ENCODE measurements around the gene SPATS2L.

SPATS2L gene

GRCh38 chr2:200296118-200296517, 10.4 kb upstream of the SPATS2L start:
- no peak for DNase-seq (ENCODE audit: low read depth in 3 of 3)

GRCh38 chr2:200297100-200297499, 9.4 kb upstream of the SPATS2L start:
- no peak for DNase-seq (ENCODE audit: low read depth in 3 of 3)

GRCh38 chr2:200297989-200298388, 8.5 kb upstream of the SPATS2L start:
- DNase-seq (ENCODE audit: low read depth in 3 of 3): no peak

- no peak for DNase-seq (ENCODE audit: low read depth in 3 of 3)
These were observed 7.7 kb upstream of the SPATS2L start for GRCh38 chr2:200298816-200299215.

- DNase-seq (ENCODE audit: low read depth in 3 of 3): no peak
These were observed 6.4 kb upstream of the SPATS2L start for GRCh38 chr2:200300065-200300464.

GRCh38 chr2:200300638-200301314, 5.7 kb upstream of the SPATS2L start:
- DNase-seq (ENCODE audit: low read depth in 3 of 3): no peak

GRCh38 chr2:200301953-200302858, 4.3 kb upstream of the SPATS2L start:
- DNase-seq (ENCODE audit: low read depth in 3 of 3): no peak

GRCh38 chr2:200302940-200303727, 3.4 kb upstream of the SPATS2L start:
- DNase-seq (ENCODE audit: low read depth in 3 of 3): no peak

GRCh38 chr2:200305797-200306195, 697 bp upstream of the SPATS2L start:
- DNase-seq (ENCODE audit: low read depth in 3 of 3): no peak

GRCh38 chr2:200306931-200307723, 634 bp downstream of the SPATS2L start:
- DNase-seq (ENCODE audit: low read depth in 3 of 3): peak in 1 of 3 donors; percentile 23

- DNase-seq (ENCODE audit: low read depth in 3 of 3): no peak
These were observed 1.4 kb downstream of the SPATS2L start for GRCh38 chr2:200307724-200308545.

GRCh38 chr2:200308546-200309295, 2.2 kb downstream of the SPATS2L start:
- DNase-seq (ENCODE audit: low read depth in 3 of 3): no peak

- DNase-seq (ENCODE audit: low read depth in 3 of 3): no peak
These were observed 3.0 kb downstream of the SPATS2L start for GRCh38 chr2:200309296-200310049.

GRCh38 chr2:200310545-200310971, 4.1 kb downstream of the SPATS2L start:
- DNase-seq (ENCODE audit: low read depth in 3 of 3): no peak

GRCh38 chr2:200311139-200311538, 4.6 kb downstream of the SPATS2L start:
- no peak for DNase-seq (ENCODE audit: low read depth in 3 of 3)

- DNase-seq (ENCODE audit: low read depth in 3 of 3): no peak
These were observed 8.6 kb downstream of the SPATS2L start for GRCh38 chr2:200314976-200315567.

GRCh38 chr2:200317975-200318374, 11.5 kb downstream of the SPATS2L start:
- DNase-seq (ENCODE audit: low read depth in 3 of 3): no peak

GRCh38 chr2:200318940-200319435, 12.5 kb downstream of the SPATS2L start:
- DNase-seq (ENCODE audit: low read depth in 3 of 3): no peak

All from stimulated activated CD4-positive, alpha-beta T cell treated with anti-CD3 and anti-CD28 coated beads, TNF-alpha, amount 100 ng/mL, for 48 hours (primary cell).